Activated T-cell treated with anti-CD3 and anti-CD28 coated beads, Interleukin-2, amount 50 U/mL, for 24 hours (primary cell): Measurements from ENCODE around the gene SCN2A.

Experiments used
- DNase-seq: peaks from one replicate; pipeline ENCODE4 v3.0.0-alpha.2; 2020
- H3K27ac Mint-ChIP-seq: 2 replicates; pipeline ENCODE4 v1.8.0; 2020; ENCODE audit warnings: mild to moderate bottlenecking, mixed read lengths
- H3K27me3 Mint-ChIP-seq: 2 replicates; pipeline ENCODE4 v1.8.0; 2020; ENCODE audit warnings: mixed read lengths
- H3K36me3 Mint-ChIP-seq: 2 replicates; pipeline ENCODE4 v1.8.0; 2020; ENCODE audit warnings: low read depth, mixed read lengths
- H3K4me1 Mint-ChIP-seq: 2 replicates; pipeline ENCODE4 v1.8.0; 2020; ENCODE audit warnings: low read depth, mixed read lengths
- H3K4me3 Mint-ChIP-seq: 2 replicates; pipeline ENCODE4 v1.8.0; 2020; ENCODE audit warnings: mild to moderate bottlenecking, moderate library complexity, mixed read lengths
- H3K9me3 Mint-ChIP-seq: 2 replicates; pipeline ENCODE4 v1.8.0; 2020; ENCODE audit warnings: mixed read lengths

Gene SCN2A

DNA sequence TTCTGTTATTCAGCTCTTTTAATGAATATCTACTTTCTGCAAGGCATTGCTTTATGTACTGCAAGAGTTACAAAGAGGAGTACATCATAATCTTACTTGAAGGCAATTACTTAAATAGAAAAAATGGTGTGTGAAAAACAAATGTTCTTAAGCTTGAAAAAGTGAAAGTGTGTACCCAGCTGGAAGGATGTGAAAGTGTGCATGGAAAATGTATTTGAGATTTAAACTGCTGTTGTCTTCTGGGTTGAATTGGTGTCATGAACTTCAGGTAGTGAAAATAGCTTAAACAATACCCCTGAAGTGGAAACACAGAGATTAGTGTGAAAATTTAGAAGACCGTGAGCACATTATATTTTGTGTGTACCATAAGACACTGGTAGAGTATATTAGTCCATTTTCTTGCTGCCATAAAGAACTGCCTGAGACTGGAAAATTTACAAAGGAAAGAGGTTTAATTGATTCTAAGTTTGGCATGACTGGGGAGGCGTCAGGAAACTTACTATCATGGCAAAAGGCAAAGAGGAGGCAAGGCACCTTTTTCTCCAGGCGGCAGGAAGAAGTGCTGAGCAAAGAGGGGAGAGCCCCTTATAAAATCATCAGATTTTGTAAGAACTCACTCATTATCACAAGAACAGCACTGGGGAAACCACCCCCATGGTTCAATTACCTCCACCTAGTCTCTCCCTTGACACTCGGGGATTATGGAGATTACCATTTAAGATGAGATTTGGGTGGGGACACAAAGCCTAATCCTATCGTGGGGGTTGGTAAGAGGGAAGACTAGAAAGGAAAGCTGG is 38.8 kb downstream of the SCN2A start:
- H3K4me3 Mint-ChIP-seq, result no peak overlapping the region
- H3K27ac Mint-ChIP-seq, result peak overlapping the region; percentile 63
- H3K36me3 Mint-ChIP-seq, result no peaks in the 10 kb centered on the region
- no peaks in the 10 kb centered on the region for H3K27me3 Mint-ChIP-seq
- H3K4me1 Mint-ChIP-seq, result peaks cover 20% of the 10 kb centered on the region
- H3K9me3 Mint-ChIP-seq, result no peaks in the 10 kb centered on the region
- DNase-seq, result no peak

DNA sequence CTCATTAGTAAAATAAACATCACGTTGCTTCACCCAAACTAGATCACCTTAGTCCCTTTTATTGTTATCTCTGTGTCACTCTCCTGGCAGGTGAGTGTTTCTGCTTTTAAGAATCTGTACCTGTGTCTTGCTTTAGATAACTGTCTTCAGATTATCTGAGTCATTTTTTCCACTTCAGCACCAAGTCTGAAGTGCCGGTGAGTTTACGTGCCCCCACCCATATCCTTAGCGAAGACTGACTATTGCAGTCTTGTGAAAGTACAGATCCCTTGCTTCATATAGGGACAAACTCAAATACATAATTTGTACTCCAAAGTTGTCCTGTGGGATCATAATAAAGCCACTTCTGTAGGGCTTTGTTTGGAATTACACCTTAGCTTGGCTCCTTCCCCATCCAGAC is 41.1 kb downstream of the SCN2A start:
- Mint-ChIP-seq H3K36me3 (no peaks in the 10 kb centered on the region), H3K9me3 (no peaks in the 10 kb centered on the region), H3K4me1 (peaks cover 14% of the 10 kb centered on the region), H3K4me3 (no peak overlapping the region), H3K27ac (no peak overlapping the region), H3K27me3 (no peaks in the 10 kb centered on the region)
- no peak for DNase-seq

DNA sequence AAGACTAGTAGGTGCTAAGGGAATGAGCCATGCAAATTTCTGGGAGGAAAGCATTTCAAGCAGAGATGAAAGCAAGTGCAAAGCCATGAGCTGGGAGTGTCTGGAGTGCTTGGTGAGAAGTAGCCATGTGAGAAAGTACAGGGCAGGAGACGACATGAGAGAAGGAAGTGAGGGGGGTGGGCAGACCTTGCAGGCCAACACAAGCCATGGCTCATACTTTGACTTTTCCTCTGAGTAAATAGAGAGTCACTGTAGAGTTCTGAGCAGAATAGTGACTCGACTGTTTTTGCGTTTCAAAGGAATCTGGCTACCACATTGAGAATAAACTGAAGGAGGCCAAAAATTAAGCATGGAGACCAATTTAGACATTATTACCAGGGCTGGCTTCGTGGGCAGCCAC is 42.2 kb downstream of the SCN2A start:
- no peak for DNase-seq
- Mint-ChIP-seq H3K4me3 (no peak overlapping the region), H3K27ac (no peak overlapping the region)

DNA sequence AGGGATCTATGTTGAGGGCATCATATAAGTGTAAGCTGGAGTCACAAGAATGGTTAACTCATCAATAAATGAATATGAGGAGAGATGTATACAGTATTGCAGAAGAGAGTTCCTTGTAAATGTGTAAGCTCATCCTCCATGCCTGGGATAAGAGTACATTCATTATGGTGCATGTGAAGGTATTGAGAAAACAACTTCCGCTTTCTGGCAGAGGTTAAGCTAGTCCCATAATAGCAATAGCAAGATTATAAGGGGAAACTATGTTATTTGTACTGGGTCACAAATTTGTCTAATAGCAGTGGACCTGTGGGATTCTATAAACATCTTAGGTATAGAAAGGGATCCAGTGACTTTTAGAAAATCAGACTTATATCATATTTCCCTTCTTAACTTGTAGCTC is 44.1 kb downstream of the SCN2A start:
- peaks cover 3% of the 10 kb centered on the region for H3K4me1 Mint-ChIP-seq
- H3K9me3 Mint-ChIP-seq, result no peaks in the 10 kb centered on the region
- no peaks in the 10 kb centered on the region for H3K27me3 Mint-ChIP-seq
- no peak for DNase-seq
- no peaks in the 10 kb centered on the region for H3K36me3 Mint-ChIP-seq
- H3K4me3 Mint-ChIP-seq, result no peak overlapping the region
- no peak overlapping the region for H3K27ac Mint-ChIP-seq

More for the DNA sequence above, 42.2 kb downstream of the SCN2A start:
- H3K4me1 Mint-ChIP-seq, result peaks cover 14% of the 10 kb centered on the region
- no peaks in the 10 kb centered on the region for H3K27me3 Mint-ChIP-seq
- H3K9me3 Mint-ChIP-seq, result no peaks in the 10 kb centered on the region
- no peaks in the 10 kb centered on the region for H3K36me3 Mint-ChIP-seq

DNA sequence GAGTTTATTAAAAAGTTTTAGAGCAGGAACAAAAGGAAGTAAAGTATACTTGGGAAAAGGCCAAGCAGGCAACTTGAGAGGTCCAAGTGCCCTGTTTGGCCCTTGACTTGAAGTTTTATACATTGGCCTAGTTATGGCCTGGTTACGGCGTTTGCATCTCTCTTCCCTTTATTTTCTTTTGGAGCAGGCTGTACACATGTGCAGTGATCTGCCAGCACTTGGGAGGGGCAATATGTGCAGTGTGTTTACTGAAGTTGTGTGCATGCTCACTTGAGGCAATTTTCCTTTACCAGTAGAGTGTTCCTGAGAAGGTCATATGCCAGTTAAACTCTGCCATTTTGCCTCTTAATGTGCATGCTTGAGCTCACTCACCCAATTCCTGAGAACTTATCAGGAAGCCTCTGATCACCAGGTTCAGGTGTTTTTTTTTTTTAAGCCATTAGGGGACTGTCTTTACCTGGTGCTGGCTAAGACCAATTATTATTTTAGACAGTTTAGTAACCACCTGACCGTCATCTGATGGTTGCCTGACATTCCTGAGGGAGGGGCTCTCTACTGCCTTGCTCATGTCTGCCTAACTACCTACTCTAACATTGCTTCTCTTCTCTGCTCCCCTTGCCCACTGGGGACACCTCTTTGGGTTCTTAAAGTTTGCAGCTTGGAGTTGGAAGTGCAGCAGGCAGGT is 48.0 kb downstream of the SCN2A start:
- H3K27me3 Mint-ChIP-seq, result peaks cover 3% of the 10 kb centered on the region
- no peaks in the 10 kb centered on the region for H3K9me3 Mint-ChIP-seq
- DNase-seq, result no peak
- H3K36me3 Mint-ChIP-seq, result no peaks in the 10 kb centered on the region
- H3K4me3 Mint-ChIP-seq, result no peak overlapping the region
- H3K4me1 Mint-ChIP-seq, result no peaks in the 10 kb centered on the region
- H3K27ac Mint-ChIP-seq, result no peak overlapping the region

DNA sequence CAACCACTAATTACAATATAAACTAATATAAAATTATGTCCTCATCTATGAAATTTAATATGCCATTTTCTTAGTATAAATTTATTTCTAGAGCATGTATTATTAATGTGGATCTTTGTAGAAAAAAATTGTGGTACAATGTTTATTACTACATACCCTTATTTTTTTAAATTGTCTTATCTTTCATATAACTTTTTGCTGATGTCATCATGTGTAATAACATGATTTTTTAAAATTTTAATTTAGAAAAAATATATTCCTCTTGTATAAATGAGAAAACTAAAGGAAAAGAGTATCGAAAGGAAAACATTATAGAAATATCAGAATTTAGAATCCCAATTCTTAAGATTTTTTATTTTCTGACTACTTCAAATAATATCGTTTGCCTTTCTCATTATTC is 49.9 kb downstream of the SCN2A start:
- Mint-ChIP-seq H3K4me3 (no peak overlapping the region), H3K9me3 (no peaks in the 10 kb centered on the region), H3K27me3 (peaks cover 8% of the 10 kb centered on the region), H3K36me3 (no peaks in the 10 kb centered on the region), H3K4me1 (peaks cover 3% of the 10 kb centered on the region), H3K27ac (no peak overlapping the region)
- no peak for DNase-seq

DNA sequence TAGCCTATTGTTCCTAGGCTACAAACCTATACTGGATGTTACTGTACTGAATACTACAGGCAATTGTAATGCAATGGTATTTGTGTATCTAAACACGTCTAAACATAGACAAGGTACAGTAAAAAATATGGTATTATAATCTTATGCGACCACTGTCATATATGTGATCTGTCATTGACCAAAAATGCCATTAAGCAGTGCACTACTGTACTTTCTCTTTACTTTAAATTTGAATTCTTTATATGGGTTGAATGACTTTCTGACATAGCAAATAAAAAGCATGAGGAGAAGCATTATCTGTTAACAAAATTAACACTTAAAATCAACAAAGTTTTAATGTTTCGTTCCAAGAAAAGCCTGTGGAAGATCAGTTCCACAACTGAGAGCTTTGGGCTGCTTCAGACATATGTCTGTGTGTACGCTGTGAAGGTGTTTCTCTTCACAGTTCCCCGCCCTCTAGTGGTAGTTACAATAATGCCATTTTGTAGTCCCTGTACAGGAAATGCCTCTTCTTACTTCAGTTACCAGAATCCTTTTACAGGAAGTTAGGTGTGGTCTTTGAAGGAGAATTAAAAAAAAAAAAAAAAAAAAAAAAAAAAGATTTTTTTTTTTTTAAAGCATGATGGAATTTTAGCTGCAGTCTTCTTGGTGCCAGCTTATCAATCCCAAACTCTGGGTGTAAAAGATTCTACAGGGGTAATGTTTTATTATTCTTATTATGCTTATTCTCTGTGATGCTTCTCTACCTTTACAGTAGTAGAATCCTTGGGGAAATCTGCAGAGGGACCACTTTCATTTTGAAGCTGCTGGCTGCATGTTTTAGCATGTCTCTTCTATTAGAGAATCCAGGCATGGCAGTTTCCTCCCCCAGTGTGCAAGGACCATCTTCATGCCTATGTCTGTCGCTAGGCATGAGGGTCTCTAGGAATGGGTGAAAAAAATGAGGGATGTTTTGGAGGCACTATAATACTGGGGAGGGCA is 54.5 kb downstream of the SCN2A start:
- Mint-ChIP-seq H3K27ac (no peak overlapping the region), H3K9me3 (no peaks in the 10 kb centered on the region), H3K4me1 (peaks cover 4% of the 10 kb centered on the region), H3K4me3 (no peak overlapping the region), H3K36me3 (no peaks in the 10 kb centered on the region), H3K27me3 (peaks cover 8% of the 10 kb centered on the region)
- DNase-seq, result no peak

DNA sequence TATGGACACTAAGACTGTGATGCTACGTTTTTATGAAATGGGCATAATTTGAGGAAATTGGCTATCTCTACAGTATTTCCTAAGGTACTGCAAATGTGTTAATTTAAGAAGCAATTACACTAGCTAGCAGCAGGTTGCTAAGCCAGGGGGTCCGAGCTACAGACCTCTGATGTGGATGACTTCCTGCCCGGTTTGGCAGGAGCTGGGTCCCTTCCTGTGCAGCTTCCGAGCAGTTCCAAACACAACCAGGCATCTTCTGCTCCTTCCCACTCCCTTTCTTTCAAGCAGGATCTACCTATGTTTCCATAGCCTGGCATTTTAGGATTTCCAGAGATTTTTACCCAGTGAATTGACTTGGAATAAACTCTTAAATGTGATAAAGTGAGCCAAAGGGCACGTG is 55.7 kb downstream of the SCN2A start:
- Mint-ChIP-seq H3K4me3 (no peak overlapping the region), H3K27ac (no peak overlapping the region), H3K27me3 (peaks cover 8% of the 10 kb centered on the region), H3K36me3 (no peaks in the 10 kb centered on the region), H3K9me3 (no peaks in the 10 kb centered on the region), H3K4me1 (peaks cover 4% of the 10 kb centered on the region)
- DNase-seq, result no peak

DNA sequence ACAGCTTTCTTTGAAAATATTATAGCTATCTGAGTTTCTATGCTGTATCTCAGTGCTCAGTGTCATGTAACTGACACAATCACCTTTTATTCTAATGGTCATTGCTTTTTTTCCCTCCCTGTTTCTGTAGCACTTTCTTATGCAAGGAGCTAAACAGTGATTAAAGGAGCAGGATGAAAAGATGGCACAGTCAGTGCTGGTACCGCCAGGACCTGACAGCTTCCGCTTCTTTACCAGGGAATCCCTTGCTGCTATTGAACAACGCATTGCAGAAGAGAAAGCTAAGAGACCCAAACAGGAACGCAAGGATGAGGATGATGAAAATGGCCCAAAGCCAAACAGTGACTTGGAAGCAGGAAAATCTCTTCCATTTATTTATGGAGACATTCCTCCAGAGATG is 56.4 kb downstream of the SCN2A start:
- DNase-seq, result no peak
- no peaks in the 10 kb centered on the region for H3K36me3 Mint-ChIP-seq
- H3K4me3 Mint-ChIP-seq, result no peak overlapping the region
- peaks cover 8% of the 10 kb centered on the region for H3K27me3 Mint-ChIP-seq
- peaks cover 4% of the 10 kb centered on the region for H3K4me1 Mint-ChIP-seq
- no peaks in the 10 kb centered on the region for H3K9me3 Mint-ChIP-seq
- no peak overlapping the region for H3K27ac Mint-ChIP-seq

DNA sequence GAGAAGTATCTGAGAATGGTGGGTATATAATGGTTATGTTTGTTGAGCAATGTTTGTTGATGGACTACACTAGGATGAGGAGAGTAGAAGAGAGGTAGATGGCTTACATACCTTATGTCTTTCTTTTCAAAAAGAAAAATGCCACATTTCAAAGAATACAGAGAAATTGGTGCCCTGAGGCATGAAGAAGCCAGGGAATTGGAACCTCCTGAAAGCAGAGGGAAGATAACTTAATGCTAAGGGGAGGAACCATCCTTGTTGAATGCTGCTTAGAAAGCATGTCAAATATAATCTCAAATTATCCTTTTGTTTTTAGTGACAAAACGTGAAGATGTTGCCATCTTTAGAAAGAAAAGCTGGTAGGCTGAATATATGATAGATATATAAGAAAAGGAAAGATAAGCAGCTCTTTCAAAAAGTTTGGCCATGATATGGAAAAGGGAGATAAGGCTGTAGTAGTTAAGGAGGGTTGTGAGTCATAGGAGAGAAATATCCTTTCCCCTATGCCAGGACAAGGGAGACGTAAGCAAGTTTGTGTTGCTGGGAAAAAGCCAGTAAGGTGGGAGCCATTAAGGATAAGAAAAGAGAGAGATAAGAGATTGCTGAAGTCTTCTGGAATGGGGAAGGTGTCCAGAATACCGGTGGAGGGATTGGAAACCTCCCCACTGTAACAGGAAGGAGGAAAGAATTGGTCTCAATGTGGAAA is 66.3 kb downstream of the SCN2A start:
- Mint-ChIP-seq H3K9me3 (no peaks in the 10 kb centered on the region), H3K4me1 (no peaks in the 10 kb centered on the region), H3K4me3 (no peak overlapping the region), H3K36me3 (no peaks in the 10 kb centered on the region), H3K27me3 (peaks cover 3% of the 10 kb centered on the region), H3K27ac (no peak overlapping the region)
- DNase-seq, result no peak

DNA sequence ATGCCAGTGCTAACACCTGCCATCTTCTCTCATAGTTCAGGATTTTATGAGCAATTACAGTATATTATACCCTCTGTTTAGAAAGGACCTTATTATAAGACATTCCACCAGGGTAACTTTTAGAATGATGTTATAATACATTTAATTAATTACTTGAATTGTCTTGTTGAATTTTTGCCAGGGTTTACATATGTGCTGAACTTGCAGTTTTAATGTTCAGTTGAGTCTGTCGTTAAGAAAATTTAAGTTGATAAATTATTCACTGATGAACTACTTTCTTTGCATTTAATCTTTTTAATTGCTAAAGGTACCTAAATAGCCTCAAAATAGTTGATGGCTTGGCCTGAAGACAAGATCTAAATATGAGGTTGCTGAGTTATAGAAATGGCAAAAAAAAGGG is 68.1 kb downstream of the SCN2A start:
- Mint-ChIP-seq H3K36me3 (no peaks in the 10 kb centered on the region), H3K27me3 (peaks cover 7% of the 10 kb centered on the region), H3K27ac (no peak overlapping the region), H3K9me3 (no peaks in the 10 kb centered on the region), H3K4me3 (no peak overlapping the region), H3K4me1 (no peaks in the 10 kb centered on the region)
- no peak for DNase-seq

DNA sequence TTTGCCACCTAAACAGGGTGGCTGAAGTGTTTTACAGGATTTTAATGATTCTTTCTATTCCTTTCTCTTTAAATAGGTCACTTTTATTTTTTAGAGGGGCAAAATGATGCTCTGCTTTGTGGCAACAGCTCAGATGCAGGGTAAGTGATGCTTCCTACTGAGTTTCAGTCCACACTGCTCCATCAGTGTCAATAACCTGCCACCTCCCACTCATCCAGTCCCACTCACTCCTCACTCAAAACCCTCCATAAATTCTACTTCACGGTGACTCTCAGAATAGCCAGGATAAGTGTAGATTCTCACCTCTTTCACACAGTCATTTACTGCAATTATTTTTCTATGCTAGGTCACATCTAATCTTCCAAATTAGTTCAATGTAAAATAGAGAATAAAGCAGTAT is 72.7 kb downstream of the SCN2A start:
- no peaks in the 10 kb centered on the region for H3K36me3 Mint-ChIP-seq
- no peak for DNase-seq
- no peaks in the 10 kb centered on the region for H3K4me1 Mint-ChIP-seq
- no peak overlapping the region for H3K4me3 Mint-ChIP-seq
- no peaks in the 10 kb centered on the region for H3K9me3 Mint-ChIP-seq
- no peak overlapping the region for H3K27ac Mint-ChIP-seq
- peaks cover 6% of the 10 kb centered on the region for H3K27me3 Mint-ChIP-seq

DNA sequence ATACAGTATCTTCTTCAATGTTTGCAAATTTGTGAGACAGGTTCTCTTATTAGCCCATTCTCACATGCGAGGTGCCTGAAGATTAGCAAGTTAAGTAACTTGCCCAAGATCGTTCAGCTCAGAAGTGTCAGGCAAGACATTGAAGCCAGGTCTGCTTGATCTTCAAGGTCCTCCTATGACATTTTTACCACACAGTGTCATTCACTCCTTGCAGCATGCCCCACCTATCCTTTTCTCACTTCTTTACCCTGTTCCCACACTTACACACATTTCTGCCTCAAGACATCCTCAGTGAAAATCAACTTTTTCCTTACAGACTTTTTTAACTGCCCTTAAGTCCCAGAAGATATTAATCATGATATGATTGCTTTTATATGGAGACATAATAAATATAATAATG is 73.8 kb downstream of the SCN2A start:
- Mint-ChIP-seq H3K4me3 (no peak overlapping the region), H3K9me3 (no peaks in the 10 kb centered on the region), H3K27me3 (peaks cover 6% of the 10 kb centered on the region), H3K36me3 (no peaks in the 10 kb centered on the region), H3K4me1 (no peaks in the 10 kb centered on the region), H3K27ac (no peak overlapping the region)
- no peak for DNase-seq

DNA sequence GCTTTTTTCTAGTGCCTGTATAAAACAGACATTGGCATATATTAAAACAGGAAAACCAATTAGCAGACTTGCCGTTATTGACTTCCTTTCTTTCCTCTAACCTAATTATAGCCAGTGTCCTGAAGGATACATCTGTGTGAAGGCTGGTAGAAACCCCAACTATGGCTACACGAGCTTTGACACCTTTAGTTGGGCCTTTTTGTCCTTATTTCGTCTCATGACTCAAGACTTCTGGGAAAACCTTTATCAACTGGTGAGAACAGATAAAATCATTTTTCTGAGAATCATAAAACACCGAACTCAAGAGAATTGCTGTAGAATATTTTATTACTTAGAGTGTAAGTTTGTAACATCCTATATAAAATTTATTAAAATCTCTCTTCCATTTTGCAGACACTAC is 74.3 kb downstream of the SCN2A start:
- no peak for DNase-seq
- H3K27me3 Mint-ChIP-seq, result peaks cover 6% of the 10 kb centered on the region
- H3K9me3 Mint-ChIP-seq, result no peaks in the 10 kb centered on the region
- no peak overlapping the region for H3K4me3 Mint-ChIP-seq
- no peaks in the 10 kb centered on the region for H3K4me1 Mint-ChIP-seq
- no peak overlapping the region for H3K27ac Mint-ChIP-seq
- no peaks in the 10 kb centered on the region for H3K36me3 Mint-ChIP-seq
